ENCODE results near the gene FAM98A. TPM values are rescaled to one million over a fixed set of nuclear protein-coding genes. Genes with fewer than 3 reads are reported as not detected.

The FAM98A gene
- total RNA-seq (2014; rRNA removed; shearing (Covaris generic)) = 11.3 and 21.2 TPM in 2 replicates

DNA sequence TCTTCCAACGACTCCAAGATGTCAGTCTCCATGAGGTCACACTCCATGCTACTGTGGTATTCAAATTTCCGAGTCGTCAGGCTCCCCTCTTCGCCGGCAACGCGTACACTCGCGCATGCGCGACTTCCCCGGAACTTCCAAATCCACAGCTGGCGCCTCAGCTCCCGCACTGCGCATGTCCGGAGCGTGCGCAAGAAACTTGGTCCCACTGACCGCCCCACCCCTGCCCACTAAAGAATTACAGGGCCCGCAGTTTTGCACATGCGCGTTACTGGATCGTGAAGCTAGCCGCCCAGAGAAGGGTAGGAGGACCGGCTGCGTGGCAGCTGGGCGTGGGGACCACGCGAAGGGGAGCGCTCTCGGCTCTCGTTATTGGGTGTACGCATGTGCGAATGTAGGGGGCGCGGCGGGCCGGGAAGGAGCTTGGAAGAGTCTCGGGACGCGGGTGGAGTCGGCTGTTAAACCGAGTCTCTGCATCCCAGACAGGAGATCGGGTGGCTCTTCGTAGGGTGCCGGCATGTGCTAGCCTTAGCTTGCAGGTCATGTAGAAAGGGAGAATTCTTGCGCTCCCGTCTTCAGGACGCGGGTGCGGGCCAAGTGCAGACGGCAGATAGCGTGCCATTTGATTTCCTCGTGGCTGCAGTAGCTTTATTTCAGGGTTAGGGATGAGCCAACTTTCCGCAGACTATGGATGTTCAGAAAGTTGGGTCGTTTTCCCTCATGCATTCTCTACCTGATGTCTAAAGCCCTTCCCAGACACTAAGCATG, at the start of gene FAM98A:
FAM98A (minus strand) TSS at position 125 of the 768 bp plus-strand sequence; CDS start at position 47, 78 bp downstream.
- DNase-seq (ENCODE audit: low spot score) = peak; percentile 97

DNA sequence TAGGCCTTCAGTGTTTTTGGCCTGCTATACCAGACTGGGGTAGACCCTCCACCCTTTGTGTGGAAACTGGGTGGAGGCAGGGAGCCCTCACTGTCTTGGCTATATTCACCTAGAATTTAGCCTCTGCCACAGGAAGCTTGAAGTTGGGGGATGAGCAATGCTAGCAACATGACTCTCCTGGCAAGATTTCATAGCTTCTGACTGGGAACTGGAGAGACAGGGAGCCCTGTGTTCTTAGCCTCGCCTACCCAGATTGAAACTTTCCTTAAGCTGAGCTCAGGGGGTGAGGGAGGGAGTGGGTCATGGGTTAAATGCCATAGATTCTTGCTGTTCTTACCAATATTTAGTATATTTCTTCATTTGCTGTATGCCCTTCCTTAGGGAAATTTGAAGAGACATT, 46.8 kb upstream of the FAM98A start:
- no peak for DNase-seq (ENCODE audit: low spot score)

DNA sequence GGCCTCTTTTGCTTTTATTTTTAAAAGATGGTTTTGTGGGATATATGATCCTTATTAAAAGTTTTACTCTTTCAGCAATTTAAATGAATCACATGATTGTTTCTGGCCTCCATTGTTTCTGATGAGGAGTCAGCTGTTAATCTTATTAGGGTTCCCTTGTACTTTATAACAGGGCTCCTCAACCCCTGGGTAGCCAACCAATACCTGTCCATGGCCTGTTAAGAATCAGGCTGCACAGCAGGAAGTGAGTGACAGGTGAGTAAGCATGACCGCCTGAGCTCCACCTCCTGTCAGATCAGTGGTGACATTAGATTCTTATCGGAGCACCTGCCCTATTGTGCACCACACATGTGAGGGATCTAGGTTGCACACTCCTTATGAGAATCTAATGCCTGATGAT, 45.1 kb upstream of the FAM98A start:
- DNase-seq (ENCODE audit: low spot score) = peak; percentile 8

DNA sequence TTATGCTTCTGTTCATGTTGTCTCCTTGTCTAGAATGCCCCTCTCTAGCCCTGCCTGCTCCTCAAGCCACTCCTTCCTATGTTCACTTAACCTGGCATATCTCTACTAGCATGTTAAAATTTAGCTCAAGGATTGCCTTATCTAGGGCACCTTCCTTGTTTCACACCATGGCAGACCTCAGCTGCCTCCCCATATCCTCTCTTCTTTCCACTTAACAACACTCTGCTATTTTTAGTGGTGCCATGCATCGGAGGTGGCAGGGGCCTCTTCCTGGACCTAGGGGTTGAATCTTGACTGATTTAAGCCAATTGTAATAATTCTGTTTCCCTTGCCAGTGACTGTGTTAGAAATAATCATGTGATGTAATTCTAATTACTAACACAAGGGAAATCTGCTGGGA, 36.9 kb upstream of the FAM98A start:
- no peak for DNase-seq (ENCODE audit: low spot score)

DNA sequence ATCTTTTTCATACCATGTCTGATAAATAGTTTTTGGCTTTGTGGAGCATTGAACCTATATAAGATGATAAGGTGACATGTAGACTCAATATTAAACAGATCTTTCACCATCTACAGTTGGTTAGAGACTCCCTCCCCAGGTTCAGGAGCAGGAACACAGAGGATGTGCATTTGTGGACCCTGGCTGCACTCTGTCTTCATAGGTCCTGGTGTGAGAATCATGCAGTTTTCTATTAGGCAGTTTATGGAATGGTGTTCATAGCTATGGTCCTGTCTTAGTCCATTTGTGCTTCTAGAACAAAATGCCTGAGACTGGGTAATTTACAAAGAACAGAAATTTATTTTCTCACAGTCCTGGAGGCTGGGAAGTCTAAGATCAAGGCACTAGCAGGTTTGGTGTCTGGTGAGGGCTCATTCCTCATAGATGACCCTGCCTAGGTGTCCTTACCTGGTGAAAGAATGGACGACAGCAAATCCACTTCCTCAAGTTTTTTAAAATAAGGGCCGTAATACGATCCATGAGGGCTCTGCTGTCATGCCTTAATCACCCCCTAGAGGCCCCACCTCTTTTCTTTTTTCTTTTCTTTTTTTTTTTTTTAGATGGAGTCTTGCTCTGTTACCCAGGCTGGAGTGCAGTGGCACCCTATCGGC, 35.3 kb upstream of the FAM98A start:
- no peak for DNase-seq (ENCODE audit: low spot score)

DNA sequence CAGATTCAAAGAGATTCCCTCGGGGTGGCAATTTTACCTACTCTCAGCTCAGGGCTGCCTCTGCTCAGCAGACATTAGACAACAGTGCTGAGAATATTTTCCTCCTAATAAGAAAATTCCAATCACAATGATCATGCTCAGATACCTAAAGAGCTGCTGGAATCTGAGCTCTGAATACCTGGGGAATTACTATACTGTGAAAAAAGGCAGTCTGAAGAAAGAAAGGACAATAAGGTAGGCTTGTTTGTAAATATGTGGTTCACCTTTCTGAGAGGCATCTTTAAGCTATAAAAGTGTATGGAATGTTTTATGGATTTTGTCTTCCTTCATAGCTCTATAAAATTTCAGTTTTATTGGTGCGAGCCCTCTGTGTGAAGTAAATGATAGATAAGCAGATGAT, 34.2 kb upstream of the FAM98A start:
- no peak for DNase-seq (ENCODE audit: low spot score)

DNA sequence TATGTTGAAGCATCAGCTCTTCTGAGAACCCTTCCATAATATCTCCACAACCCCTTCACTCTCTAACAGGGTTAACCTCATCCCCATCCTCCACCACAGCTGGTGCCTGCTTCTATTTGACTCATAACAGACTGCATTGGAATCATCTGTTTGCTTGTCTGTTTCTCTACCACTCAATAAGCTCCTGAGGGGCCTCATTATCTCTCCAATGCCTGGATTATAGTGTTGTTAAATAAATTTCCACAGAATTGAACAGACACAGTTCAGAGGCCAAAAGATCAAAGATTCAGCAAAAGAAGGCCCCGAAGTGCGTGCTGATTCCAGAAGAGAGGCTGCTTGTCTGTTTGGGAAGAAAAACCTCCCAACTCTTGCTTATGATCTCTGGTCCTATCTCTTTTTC, 33.7 kb upstream of the FAM98A start:
- no peak for DNase-seq (ENCODE audit: low spot score)

DNA sequence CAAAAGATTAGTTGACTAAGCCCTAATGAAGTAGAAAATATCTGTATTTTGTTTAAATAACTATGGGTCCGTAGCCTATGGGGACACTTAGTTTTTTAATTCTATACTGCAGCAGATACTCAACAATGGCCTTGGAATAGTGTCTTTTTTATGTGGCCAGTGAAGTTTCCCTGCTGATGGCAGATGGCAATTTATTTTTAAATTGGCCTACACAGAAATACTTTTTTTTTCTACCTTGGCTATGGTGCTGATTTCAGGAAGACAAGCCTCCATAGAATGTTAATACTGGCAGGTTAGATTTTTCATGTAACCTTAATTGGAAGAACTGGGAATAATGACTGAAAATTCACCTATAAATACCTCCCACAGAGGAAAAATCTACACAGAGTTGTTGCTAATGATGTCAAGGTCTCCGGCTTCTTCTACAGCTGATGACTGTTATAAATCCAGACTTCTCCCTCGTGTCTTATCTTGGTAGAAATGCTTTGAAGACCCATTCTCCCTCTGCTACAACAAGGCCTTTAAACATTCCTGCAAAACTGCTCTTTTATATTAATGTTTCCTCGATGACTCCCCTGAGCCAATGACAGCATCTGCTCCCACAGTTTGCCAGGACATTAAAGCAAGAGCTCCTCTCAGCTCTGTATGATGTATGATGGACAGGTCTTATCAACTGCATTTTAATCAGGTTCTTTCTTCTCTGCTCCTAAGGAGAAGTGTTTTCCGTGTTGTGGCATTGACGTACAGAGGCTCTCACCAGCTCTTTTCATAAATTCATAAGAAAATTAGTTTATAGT, 29.1 kb upstream of the FAM98A start:
- DNase-seq (ENCODE audit: low spot score) = no peak

DNA sequence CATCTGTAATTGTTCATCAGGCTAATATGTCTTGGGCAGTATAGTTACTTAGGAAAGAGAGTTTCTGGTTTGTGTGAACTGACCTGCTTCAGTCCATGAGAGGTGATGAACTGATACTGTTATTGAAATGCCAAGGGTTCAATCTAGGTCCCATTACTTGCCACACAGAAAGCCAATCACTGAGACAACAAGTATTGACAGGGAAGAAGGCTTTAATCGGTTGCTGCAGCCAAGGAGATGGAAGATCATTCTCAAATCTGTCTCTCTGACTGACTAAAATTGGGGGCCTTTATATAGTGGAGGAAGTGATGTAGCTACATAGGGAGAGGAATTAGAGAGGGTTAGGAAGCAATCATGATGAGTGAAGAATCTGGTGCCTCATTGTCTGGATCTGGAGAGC, 19.9 kb upstream of the FAM98A start:
- DNase-seq (ENCODE audit: low spot score) = no peak

DNA sequence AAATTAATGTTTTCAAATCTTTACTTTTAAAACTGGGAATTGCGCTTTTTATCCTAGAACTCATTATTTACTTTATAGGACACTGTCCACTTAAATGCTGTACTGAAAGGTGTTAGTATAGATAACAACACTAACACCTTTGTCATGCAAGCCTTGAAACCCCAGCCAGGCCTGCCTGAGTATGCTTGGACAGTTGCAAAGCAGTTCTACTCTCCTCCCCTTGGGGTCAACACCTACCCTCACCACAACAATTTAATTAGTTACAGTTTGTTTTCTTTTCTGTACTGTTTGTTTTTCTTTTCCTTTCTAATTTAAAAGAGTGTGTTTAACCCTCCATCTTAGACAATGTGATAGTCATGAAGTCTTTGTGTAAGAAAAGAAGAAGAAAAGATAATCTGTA, 18.9 kb upstream of the FAM98A start:
- DNase-seq (ENCODE audit: low spot score) = no peak

DNA sequence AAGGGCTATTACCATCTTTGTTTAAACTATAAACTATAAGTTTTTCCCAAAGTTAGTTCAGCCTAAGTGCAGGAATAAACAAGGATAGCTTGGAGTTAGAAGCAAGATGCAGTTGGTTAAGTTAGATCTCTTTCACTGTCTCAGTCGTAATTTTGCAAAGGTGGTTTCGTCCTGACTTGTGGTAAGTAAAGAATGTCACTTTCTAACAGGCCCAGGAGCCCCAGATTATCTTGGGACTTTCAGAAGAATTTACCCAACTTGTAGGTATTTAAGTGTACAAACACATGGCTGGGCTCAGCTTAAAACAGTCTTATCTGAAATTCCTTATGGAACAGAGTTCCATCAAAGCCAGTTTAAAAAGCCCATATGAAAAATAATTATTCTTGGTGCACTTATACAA, 18.3 kb upstream of the FAM98A start:
- no peak for DNase-seq (ENCODE audit: low spot score)

DNA sequence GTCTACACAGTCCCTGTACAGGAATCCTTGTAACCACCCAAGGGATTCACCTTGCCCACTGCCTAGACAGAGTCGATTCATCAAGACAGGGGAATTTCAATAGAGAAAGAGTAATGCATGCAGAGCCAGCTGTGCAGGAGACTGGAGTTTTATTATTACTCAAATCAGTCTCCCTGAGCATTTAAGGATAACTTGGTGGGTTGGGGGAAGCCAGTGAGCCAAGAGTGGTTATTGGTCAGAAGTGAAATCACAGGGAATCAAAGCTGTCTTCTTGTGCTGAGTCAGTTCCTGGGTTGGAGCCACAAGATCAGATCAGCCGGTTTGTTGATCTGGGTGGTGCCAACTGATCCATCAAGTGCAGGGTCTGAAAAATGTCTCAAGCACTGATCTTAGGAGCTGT, 17.8 kb upstream of the FAM98A start:
- DNase-seq (ENCODE audit: low spot score) = no peak

DNA sequence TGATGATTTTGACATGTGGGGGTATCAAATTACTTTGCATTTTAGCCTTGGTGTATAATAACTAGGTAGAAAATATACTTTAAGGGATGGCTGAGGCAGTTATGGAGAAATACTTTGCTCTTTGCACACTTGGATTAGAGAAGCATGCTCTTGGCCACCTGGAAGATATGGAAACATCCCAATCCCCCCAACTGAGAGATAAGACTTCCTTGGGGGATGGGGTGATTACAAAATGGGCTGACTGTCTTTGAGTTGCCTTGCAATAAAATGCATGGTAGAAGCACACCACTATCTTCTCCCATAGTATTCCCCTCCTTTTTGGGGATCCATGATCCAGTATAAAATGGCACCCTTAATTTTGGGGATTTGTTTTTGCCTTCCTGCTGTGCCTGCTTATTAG, 15.1 kb upstream of the FAM98A start:
- DNase-seq (ENCODE audit: low spot score) = no peak

DNA sequence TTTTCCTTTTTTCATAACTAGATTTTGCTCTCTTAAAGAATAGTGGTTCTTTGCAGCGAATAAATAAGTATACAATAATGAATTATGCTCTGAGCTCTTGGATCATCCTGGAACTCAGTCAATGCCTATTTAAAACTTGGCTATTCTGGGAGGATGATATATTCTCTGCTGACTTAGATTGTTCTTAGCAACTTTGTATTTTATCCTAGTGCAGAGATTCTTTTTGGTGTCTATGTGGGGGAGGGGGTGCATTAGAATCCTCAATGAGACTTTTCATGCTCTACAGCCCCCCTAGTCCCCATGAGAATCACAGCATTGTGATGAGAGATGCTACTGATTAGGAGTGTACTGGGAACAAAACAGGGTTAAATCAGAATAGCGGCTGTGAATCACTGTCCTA, 8.8 kb upstream of the FAM98A start:
- no peak for DNase-seq (ENCODE audit: low spot score)

DNA sequence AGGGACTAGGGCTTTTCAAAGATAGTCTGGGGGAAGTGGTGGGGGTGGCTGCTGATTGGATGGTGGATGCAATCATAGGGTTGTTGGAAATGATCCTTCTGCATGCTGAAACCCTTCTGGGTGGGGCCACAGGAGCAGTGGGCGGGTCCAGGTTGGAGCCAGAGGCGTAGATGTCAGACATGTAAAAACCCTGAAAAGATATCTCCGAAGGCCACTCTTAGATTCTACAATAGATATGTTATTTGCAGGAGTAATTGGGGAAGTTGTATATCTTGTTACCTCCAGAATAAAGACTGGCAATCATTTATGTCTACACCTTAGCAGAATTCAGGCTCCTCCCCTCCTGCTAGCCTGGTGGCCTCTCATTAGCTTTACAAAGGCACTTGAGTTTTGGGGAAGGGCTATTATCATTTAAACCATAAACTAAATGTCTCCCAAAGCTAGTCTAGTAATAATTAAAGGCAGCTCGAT, 8.2 kb upstream of the FAM98A start:
- DNase-seq (ENCODE audit: low spot score) = no peak

DNA sequence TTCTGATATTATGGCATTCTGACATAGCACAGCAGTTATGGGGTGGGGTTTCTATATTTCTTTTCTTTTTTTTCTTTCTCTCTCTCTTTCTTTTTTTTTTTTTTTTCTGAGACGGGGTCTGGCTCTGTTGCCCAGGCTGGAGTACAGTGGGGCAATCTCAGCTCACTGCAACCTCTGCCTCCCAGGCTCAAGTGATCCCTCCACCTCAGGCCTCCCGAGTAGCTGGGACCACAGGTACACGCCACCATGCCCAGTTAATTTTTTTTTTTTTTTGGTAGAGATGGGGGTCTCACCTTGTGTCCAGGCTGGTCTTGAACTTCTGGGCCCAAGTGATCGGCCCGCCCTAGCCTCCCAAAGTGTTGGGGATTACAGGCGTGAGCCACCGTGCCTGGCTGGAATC, 7.5 kb upstream of the FAM98A start:
- DNase-seq (ENCODE audit: low spot score) = no peak

DNA sequence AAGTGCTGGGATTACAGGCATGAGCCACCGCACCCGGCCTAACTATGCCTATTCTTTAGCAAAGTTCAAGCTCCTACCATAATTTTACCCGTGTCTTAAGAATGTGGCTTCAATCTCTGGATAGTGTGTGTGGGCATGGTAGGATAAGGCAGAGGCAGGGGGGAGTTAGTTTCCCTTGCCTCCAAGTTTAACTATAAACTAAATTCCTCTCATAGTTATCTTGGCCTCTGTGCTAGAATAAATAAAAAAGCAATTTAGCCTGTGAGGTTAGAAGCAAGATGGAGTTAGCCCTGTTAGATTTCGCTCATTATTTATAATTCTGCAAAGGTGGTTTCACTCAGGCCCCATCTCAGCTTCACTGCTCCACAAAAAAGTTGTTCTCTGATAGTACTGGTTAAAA, 7.0 kb upstream of the FAM98A start:
- no peak for DNase-seq (ENCODE audit: low spot score)

DNA sequence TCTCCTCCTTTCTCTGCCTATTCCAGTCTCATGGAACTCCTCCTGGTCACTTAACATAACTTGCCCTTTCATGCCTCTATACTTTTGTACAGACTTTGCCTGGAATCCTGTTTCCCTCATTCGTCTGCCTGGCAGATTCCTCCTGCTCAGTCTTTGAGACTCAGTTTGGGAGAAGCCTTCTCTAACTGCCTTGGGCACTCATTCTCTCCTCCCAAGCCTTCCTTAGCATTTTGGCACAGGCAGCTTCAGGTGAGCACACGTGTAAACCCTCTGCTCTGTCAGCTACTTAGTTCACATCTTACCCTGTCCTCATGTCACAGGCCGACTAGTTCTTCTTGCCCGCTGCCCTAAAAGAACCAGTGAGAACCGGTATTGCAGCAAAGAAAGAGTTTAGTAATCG, 6.0 kb upstream of the FAM98A start:
- DNase-seq (ENCODE audit: low spot score) = no peak

DNA sequence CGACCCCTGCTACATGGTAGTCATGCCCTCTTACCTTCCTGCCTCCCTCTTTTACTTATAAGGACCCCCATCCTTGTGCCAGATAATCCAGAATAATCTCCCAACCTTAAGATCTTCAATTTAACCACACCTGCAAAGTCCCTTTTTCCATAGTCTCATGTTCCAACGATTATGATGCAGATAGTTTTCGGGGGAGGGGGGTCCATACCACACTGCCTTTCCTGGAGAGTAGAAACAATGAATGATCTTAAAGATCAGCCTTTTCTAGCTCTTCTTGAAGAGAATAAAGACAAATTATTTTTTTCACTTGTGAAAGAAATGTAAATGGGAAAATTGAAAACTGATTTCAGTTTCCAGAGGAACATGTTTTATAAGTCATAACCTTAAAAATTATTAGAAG, 4.3 kb upstream of the FAM98A start:
- no peak for DNase-seq (ENCODE audit: low spot score)

DNA sequence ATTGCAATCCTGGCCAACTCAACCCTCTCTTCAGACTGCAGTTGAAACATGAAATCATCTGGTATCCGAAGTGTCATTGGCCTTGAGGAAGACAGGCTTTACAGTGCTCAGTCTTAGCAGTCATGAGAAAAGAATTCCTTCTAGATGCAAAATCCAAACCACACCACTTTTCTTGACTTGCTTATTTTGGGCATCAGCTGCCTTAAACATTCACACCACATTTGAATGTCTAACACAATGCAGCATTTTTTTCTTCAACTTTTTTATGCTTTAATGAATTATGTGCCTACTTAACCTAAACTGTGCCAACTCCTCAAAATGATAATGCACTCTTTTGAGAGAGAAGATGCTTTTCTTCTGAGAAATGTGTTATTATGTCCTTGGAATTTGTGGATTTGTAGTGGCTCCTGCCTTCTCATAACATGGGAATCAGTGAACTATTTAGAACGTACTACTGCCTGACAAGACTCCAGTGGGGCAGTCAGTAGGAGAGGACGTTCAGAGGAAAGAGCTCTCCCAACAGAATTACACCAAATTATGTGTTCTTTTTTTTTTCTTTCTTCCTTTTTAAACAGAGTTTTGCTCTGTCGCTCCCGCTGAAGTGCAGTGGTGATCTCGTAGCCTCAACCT, 3.2 kb upstream of the FAM98A start:
- DNase-seq (ENCODE audit: low spot score) = no peak

DNA sequence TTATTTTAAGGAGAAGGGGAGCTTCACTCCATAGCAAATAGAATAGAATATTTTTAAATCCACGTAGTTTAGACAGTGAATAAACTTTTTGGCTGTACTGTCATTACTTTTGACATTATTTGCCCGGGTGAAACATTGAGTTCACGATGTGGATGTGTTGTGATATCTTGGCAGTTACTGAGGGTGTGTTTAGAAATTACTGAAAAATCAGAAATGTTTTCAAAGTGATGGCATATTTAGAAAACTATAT, 769 bp upstream of the FAM98A start:
- DNase-seq (ENCODE audit: low spot score) = no peak

DNA sequence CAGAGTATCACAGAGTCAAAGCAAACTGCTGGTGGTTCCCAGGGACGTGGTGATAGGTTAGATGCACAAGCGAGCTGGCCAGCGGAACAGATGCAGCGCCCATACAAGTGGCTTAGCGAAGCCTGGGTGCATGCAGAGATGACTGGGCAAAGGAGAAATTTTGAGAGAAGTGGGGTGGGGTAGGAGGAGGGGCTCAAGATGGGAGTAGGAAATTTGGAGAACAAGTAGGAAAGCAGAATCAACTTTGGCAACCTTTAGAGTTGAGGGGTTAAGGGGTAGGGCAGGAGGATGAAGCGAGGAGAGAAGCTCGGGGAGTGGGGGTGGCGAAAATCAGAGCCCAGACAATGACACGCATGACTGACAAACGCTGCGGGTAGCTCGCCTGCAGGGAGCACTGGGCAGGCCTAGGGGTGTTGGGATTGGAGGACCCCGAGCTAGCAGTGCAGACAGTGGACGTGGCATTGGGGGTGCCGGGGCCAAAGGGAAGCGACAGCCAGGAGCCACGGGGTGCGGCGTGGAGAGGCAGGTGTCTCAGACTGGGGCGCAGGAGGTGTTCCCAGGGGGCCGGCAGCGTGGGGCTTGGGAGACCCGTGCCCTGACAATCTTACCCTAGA, 431 bp downstream of the FAM98A start:
- DNase-seq (ENCODE audit: low spot score) = peak; percentile 46
